ENCODE measurements around the gene TPGS2. TPM values are rescaled to one million over a fixed set of nuclear protein-coding genes. Genes with fewer than 3 reads are reported as not detected.
A peak's percentile ranks its signal among the peaks of the same experiment; 100 is the strongest.

The TPGS2 gene
- total and polyA plus RNA-seq, 2 experiments from 2014 or later, result 161 to 185 TPM

- no peak for DNase-seq (ENCODE audit: low read depth in 1 of 2, low spot score in 1 of 2)
- Histone ChIP-seq H3K4me1 (ENCODE audit: low read depth) (no peaks in the 10 kb centered on the region), H3K27me3 (no peaks in the 10 kb centered on the region), H3K4me3 (no peak overlapping the region), H3K9me3 (ENCODE audit: low read depth) (no peaks in the 10 kb centered on the region), H3K36me3 (peaks cover 45% of the 10 kb centered on the region), H3K27ac (no peak overlapping the region)
- TF ChIP-seq CTCF (IDR thresholded peaks at IDR 0.05; ENCODE audit: low read depth, low read length), result no peak
These were observed 53.4 kb downstream of the TPGS2 start for GRCh38 chr18:36775396-36775795.

DNA sequence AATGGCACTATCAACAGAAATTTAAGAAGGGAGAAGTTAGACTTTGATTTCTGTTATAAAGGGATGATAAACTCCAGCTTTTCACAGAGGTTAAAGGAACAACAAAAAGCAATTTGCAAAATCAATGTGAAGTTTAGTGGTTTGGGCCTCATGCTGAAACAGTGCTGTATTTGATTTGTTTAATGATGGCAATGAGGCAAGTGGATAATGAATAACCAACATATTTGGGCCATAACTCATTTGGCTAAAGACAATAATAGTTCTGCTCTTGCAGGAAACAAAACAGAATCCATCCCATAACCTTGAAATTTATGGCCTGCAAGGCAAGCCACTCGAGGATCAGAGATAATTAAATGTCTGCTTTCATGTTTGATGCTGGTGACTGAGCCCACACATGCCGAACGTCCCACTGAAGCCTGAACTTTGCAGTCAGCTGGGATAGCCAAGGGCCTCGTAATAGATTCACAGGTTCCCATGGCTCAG is 56.5 kb downstream of the TPGS2 start:
- Histone ChIP-seq H3K27ac (no peak overlapping the region), H3K9me3 (ENCODE audit: low read depth) (no peaks in the 10 kb centered on the region), H3K4me1 (ENCODE audit: low read depth) (no peaks in the 10 kb centered on the region), H3K36me3 (peaks cover 45% of the 10 kb centered on the region), H3K4me3 (no peak overlapping the region), H3K27me3 (no peaks in the 10 kb centered on the region)
- no peak for DNase-seq (ENCODE audit: low read depth in 1 of 2, low spot score in 1 of 2)
- no peak for TF ChIP-seq CTCF (IDR thresholded peaks at IDR 0.05; ENCODE audit: low read depth, low read length)

GRCh38 chr18:36771245-36771644 is 57.6 kb downstream of the TPGS2 start:
- no peak for DNase-seq (ENCODE audit: low read depth in 1 of 2, low spot score in 1 of 2)
- Histone ChIP-seq H3K27ac (no peak overlapping the region), H3K27me3 (no peaks in the 10 kb centered on the region), H3K9me3 (ENCODE audit: low read depth) (no peaks in the 10 kb centered on the region), H3K4me1 (ENCODE audit: low read depth) (no peaks in the 10 kb centered on the region), H3K36me3 (peaks cover 47% of the 10 kb centered on the region), H3K4me3 (no peak overlapping the region)
- no peak for TF ChIP-seq CTCF (IDR thresholded peaks at IDR 0.05; ENCODE audit: low read depth, low read length)

- Histone ChIP-seq H3K9me3 (ENCODE audit: low read depth) (no peaks in the 10 kb centered on the region), H3K36me3 (peaks cover 48% of the 10 kb centered on the region), H3K27me3 (no peaks in the 10 kb centered on the region), H3K4me1 (ENCODE audit: low read depth) (no peaks in the 10 kb centered on the region), H3K4me3 (no peak overlapping the region), H3K27ac (no peak overlapping the region)
- no peak for TF ChIP-seq CTCF (IDR thresholded peaks at IDR 0.05; ENCODE audit: low read depth, low read length)
- no peak for DNase-seq (ENCODE audit: low read depth in 1 of 2, low spot score in 1 of 2)
These were observed 58.4 kb downstream of the TPGS2 start for GRCh38 chr18:36770315-36770946.

DNA sequence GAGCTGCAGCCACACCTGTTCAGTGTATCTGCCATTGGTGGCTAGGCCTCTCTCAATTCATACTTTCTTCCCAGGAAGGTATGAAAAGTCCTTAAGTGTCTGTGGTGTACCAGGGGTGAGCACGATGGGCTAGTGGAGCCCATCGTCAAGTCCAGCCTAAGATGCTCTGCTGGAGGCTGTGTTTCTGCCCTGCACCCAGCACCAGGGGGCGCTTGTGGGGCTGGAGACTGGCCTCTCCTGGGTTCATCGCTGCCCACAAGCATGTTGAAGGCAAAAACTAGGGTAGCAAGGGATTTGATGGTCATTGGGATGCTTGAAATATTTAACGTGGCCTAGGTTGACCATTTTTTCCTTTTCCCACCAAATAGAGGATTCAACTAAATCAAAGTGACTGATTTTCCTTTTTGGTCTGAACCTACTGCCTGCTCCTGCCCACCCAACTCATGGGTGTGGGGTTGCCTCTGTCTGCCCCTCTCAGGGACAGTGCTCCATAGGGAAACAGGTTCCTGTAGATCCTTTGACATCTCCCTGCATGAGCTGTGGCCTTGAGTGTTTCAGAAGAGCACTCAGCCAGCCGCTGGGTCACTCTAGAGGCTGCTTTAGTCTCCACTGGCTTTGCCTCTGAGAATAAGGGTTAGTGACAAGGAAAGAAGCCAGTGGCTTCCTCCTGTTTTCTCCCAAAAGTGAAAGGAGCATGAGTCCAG is 59.0 kb downstream of the TPGS2 start:
- Histone ChIP-seq H3K36me3 (peaks cover 51% of the 10 kb centered on the region), H3K9me3 (ENCODE audit: low read depth) (no peaks in the 10 kb centered on the region), H3K27ac (no peak overlapping the region), H3K4me1 (ENCODE audit: low read depth) (no peaks in the 10 kb centered on the region), H3K27me3 (no peaks in the 10 kb centered on the region), H3K4me3 (no peak overlapping the region)
- DNase-seq (ENCODE audit: low read depth in 1 of 2, low spot score in 1 of 2), result peak; percentile 25 to 40
- TF ChIP-seq CTCF (IDR thresholded peaks at IDR 0.05; ENCODE audit: low read depth, low read length), result peak; percentile 47
